WTC11 (cell line): ENCODE results near the gene RPTOR. TPM values are rescaled to one million over a fixed set of nuclear protein-coding genes. Genes with fewer than 3 reads are reported as not detected.
"Not testable (repeated sequence)": the region's sequence is repeated elsewhere in the genome, so short reads cannot be mapped to it uniquely, and the experiment has no call there.

Experiments
- ATAC-seq: fragments of 200-7000 bp; cut with Tn5 transposase; 2 replicates; pipeline ENCODE4 v1.10.0; 2021; ENCODE audit warnings: mild to moderate bottlenecking, moderate library complexity
- CTCF ChIA-PET: fragments of 300-600 bp; sonication (Branson Sonifier 250); formaldehyde crosslinking; loops from one replicate; lab custom pipeline; 2021; ENCODE audit warnings: antibody characterized with exemption; lab: Charles Lee
- POLR2A ChIA-PET: fragments of 350-600 bp; sonication (Branson Sonifier 250); formaldehyde crosslinking; loops from one replicate; lab custom pipeline; 2021; ENCODE audit warnings: antibody characterized with exemption; lab: Charles Lee
- DNase-seq: peaks from one replicate; pipeline ENCODE4 v3.0.0; 2021; ENCODE audit warnings: low spot score
- H3K27ac Mint-ChIP-seq: 2 replicates; pipeline ENCODE4 v1.8.0; 2021; ENCODE audit warnings: mixed read lengths
- H3K27me3 Mint-ChIP-seq: 2 replicates; pipeline ENCODE4 v1.8.0; 2021; ENCODE audit warnings: low read depth, mild to moderate bottlenecking, moderate library complexity, mixed read lengths
- H3K36me3 Mint-ChIP-seq: 2 replicates; pipeline ENCODE4 v1.8.0; 2021; ENCODE audit warnings: mixed read lengths
- H3K4me1 Mint-ChIP-seq: 2 replicates; pipeline ENCODE4 v1.8.0; 2022; ENCODE audit warnings: mixed read lengths
- H3K4me3 Mint-ChIP-seq: 2 replicates; pipeline ENCODE4 v1.8.0; 2021; ENCODE audit warnings: mild to moderate bottlenecking, moderate library complexity, mixed read lengths
- H3K9me3 Mint-ChIP-seq: 2 replicates; pipeline ENCODE4 v1.8.0; 2021; ENCODE audit warnings: mixed read lengths
- AR ChIP-seq: fragments of 250-450 bp; sonication (Bioruptor Pico); IDR thresholded peaks from 2 replicates; pipeline ENCODE4 v1.9.0; 2021; ENCODE audit warnings: mild to moderate bottlenecking
- ATF1 ChIP-seq: sonication (generic); formaldehyde crosslinking; IDR thresholded peaks from 2 replicates; pipeline ENCODE4 v1.8.1; 2023; ENCODE audit warnings: mild to moderate bottlenecking, moderate library complexity, missing genetic modification reagents
- FOXP1 ChIP-seq: sonication (generic); formaldehyde crosslinking; IDR thresholded peaks from 2 replicates; pipeline ENCODE4 v1.8.0; 2022; ENCODE audit warnings: missing genetic modification reagents, mild to moderate bottlenecking, moderate library complexity, borderline replicate concordance
- GTF2I ChIP-seq: fragments of 250-450 bp; sonication (Bioruptor Pico); conservative IDR thresholded peaks from 2 replicates; pipeline ENCODE4 v1.4.0; 2021; ENCODE audit warnings: mild to moderate bottlenecking
- HMGA2 ChIP-seq: fragments of 250-450 bp; sonication (Bioruptor Pico); IDR thresholded peaks from 2 replicates; pipeline ENCODE4 v1.4.0; 2021; ENCODE audit warnings: mild to moderate bottlenecking, moderate library complexity
- NR3C1 ChIP-seq: sonication (generic); formaldehyde crosslinking; conservative IDR thresholded peaks from 2 replicates; pipeline ENCODE4 v1.8.1; 2023; ENCODE audit warnings: low read depth, mild to moderate bottlenecking, missing genetic modification reagents
- PREB ChIP-seq: sonication (generic); formaldehyde crosslinking; IDR thresholded peaks from 2 replicates; pipeline ENCODE4 v1.8.1; 2022; ENCODE audit warnings: mild to moderate bottlenecking, missing genetic modification reagents, moderate library complexity, borderline replicate concordance
- SMAD3 ChIP-seq: sonication (generic); formaldehyde crosslinking; IDR thresholded peaks from 2 replicates; pipeline ENCODE4 v1.8.0; 2022; ENCODE audit warnings: missing genetic modification reagents, mild to moderate bottlenecking, borderline replicate concordance
- SMAD4 ChIP-seq: sonication (generic); formaldehyde crosslinking; IDR thresholded peaks from 2 replicates; pipeline ENCODE4 v1.8.0; 2022; ENCODE audit warnings: mild to moderate bottlenecking, missing genetic modification reagents
- USF2 ChIP-seq: sonication (generic); formaldehyde crosslinking; IDR thresholded peaks from 2 replicates; pipeline ENCODE4 v1.8.1; 2023; ENCODE audit warnings: mild to moderate bottlenecking, missing genetic modification reagents, moderate library complexity
- ZBTB43 ChIP-seq: sonication (generic); formaldehyde crosslinking; IDR thresholded peaks from 2 replicates; pipeline ENCODE4 v1.8.1; 2023; ENCODE audit warnings: mild to moderate bottlenecking, missing genetic modification reagents
- ZNF317 ChIP-seq: sonication (generic); formaldehyde crosslinking; IDR thresholded peaks from 2 replicates; pipeline ENCODE4 v1.8.1; 2023; ENCODE audit warnings: low read depth, mild to moderate bottlenecking, moderate library complexity, missing genetic modification reagents, borderline replicate concordance
- ZNF396 ChIP-seq: fragments of 250-450 bp; sonication (Bioruptor Pico); IDR thresholded peaks from 2 replicates; pipeline ENCODE4 v1.8.0; 2021; ENCODE audit warnings: mild to moderate bottlenecking, moderate library complexity, borderline replicate concordance
- ZNF512 ChIP-seq: sonication (generic); formaldehyde crosslinking; IDR thresholded peaks from 2 replicates; pipeline ENCODE4 v1.8.1; 2022; ENCODE audit warnings: missing genetic modification reagents, borderline replicate concordance
- ZSCAN18 ChIP-seq: fragments of 250-450 bp; sonication (Bioruptor Pico); IDR thresholded peaks from 2 replicates; pipeline ENCODE4 v2.1.2; 2022; ENCODE audit warnings: mild to moderate bottlenecking, moderate library complexity
- total RNA-seq: library from RNA; stranded (reverse); gene quantifications from 3 replicates; pipeline ENCODE4 v1.2.3, GENCODE V29; 2021

Gene RPTOR
- total RNA-seq, 1 experiment from 2014 or later, result 41.0 TPM

GRCh38 chr17:80625627-80626026 lies 81.0 kb downstream of the RPTOR start (continued):
- no peak for TF ChIP-seq SMAD3 (CRISPR knock-in tag)
- no peak for TF ChIP-seq ZNF512 (CRISPR knock-in tag)
- TF ChIP-seq SMAD4 (CRISPR knock-in tag), result no peak
- no peak for TF ChIP-seq PREB
- TF ChIP-seq GTF2I (CRISPR knock-in tag), result no peak

GRCh38 chr17:80628881-80629280 lies 84.2 kb downstream of the RPTOR start:
- H3K27me3 Mint-ChIP-seq, POLR2A ChIA-PET, DNase-seq, H3K4me3 Mint-ChIP-seq, H3K9me3 Mint-ChIP-seq, H3K36me3 Mint-ChIP-seq, ATAC-seq, H3K27ac Mint-ChIP-seq: not testable (repeated sequence)
- peaks cover 16% of the 10 kb centered on the region for H3K4me1 Mint-ChIP-seq
- CTCF ChIA-PET, result interaction anchor here (1.2 kb wide), 1 partner anchor 22 kb away, joined by 3 read pairs; no protein-coding TSS in a partner anchor

GRCh38 chr17:80629298-80630028 lies 84.8 kb downstream of the RPTOR start:
- Mint-ChIP-seq H3K27ac (no peak overlapping the region), H3K27me3 (no peaks in the 10 kb centered on the region), H3K36me3 (peaks cover 3% of the 10 kb centered on the region), H3K4me1 (peaks cover 16% of the 10 kb centered on the region)
- DNase-seq (no peak), ATAC-seq (no peak)
- ChIA-PET CTCF (interaction anchor here (1.2 kb wide), 1 partner anchor 21 kb away, joined by 3 read pairs; no protein-coding TSS in a partner anchor), POLR2A (no interaction called here)
- TF ChIP-seq AR (CRISPR knock-in tag) (no peak), NR3C1 (CRISPR knock-in tag) (no peak), ATF1 (CRISPR knock-in tag) (no peak), ZSCAN18 (no peak), FOXP1 (CRISPR knock-in tag) (no peak), ZNF317 (CRISPR knock-in tag) (no peak)
- TF ChIP-seq, all 79 proteins: peak for 0
- no peaks in the 10 kb centered on the region for H3K9me3 Mint-ChIP-seq
- H3K4me3 Mint-ChIP-seq, result no peak overlapping the region

GRCh38 chr17:80630560-80631120 lies 86.0 kb downstream of the RPTOR start:
- no peak for ATAC-seq
- peaks cover 9% of the 10 kb centered on the region for H3K4me1 Mint-ChIP-seq
- H3K4me3 Mint-ChIP-seq, result no peak overlapping the region
- no peaks in the 10 kb centered on the region for H3K9me3 Mint-ChIP-seq
- no peak for DNase-seq
- H3K27me3 Mint-ChIP-seq, result no peaks in the 10 kb centered on the region
- H3K27ac Mint-ChIP-seq, result no peak overlapping the region; the same call in 1 of the 2 replicates
- ChIA-PET CTCF (no interaction called here), POLR2A (no interaction called here)
- peaks cover 3% of the 10 kb centered on the region for H3K36me3 Mint-ChIP-seq
- TF ChIP-seq ZBTB43 (CRISPR knock-in tag) (no peak), USF2 (CRISPR knock-in tag) (no peak), HMGA2 (CRISPR knock-in tag) (no peak), ZNF396 (no peak)
